ENCODE results near the gene WBP2NL. TPM values are rescaled to one million over a fixed set of nuclear protein-coding genes. Genes with fewer than 3 reads are reported as not detected.
A peak's percentile ranks its signal among the peaks of the same experiment; 100 is the strongest.
"Not testable (repeated sequence)": the region's sequence is repeated elsewhere in the genome, so short reads cannot be mapped to it uniquely, and the experiment has no call there.

WBP2NL gene
- 1 to 10 TPM; 1.6 to 5.0 (median 2.5) TPM for total RNA-seq
- 1 to 10 TPM; 1.2 to 1.5 (median 1.3) TPM for polyA plus RNA-seq
- long read RNA-seq, donor 1, partial matches to known transcripts, result 13 of 23 reads
- long read RNA-seq, donor 1, other reads (novel, unspliced or antisense), result 10 of 23 reads
- long read RNA-seq, donor 2, partial matches to known transcripts, result 30 of 30 reads
- long read RNA-seq, donor 2, other reads (novel, unspliced or antisense), result 0 of 30 reads

- Histone ChIP-seq H3K27ac (peak within 1 kb of the TSS in 7 of 8 donors; percentile 20 to 80 (median 61)), H3K36me3 (peaks cover 0 to 9% (median 0%) of the 10 kb centered on the region in 6 donors), H3K4me1 (peaks cover 4 to 19% (median 10%) of the 10 kb centered on the region in 6 donors), H3K27me3 (replicated peaks in 1 of 7) (peaks cover 0 to 8% (median 0%) of the 10 kb centered on the region in 7 donors), H3K9me3 (peaks cover 0 to 21% (median 0%) of the 10 kb centered on the region in 8 donors), H3K4me3 (peak within 1 kb of the TSS; percentile 30 to 83 (median 53))
- TF ChIP-seq POLR2A (IDR thresholded peaks at IDR 0.05) (peak in 2 of 3 donors; percentile 20 to 43), POLR2AphosphoS5 (IDR thresholded peaks at IDR 0.05) (peak; percentile 92 to 93 (median 93))
- TF ChIP-seq, protein P1, sequence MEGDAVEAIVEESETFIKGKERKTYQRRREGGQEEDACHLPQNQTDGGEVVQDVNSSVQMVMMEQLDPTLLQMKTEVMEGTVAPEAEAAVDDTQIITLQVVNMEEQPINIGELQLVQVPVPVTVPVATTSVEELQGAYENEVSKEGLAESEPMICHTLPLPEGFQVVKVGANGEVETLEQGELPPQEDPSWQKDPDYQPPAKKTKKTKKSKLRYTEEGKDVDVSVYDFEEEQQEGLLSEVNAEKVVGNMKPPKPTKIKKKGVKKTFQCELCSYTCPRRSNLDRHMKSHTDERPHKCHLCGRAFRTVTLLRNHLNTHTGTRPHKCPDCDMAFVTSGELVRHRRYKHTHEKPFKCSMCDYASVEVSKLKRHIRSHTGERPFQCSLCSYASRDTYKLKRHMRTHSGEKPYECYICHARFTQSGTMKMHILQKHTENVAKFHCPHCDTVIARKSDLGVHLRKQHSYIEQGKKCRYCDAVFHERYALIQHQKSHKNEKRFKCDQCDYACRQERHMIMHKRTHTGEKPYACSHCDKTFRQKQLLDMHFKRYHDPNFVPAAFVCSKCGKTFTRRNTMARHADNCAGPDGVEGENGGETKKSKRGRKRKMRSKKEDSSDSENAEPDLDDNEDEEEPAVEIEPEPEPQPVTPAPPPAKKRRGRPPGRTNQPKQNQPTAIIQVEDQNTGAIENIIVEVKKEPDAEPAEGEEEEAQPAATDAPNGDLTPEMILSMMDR (IDR thresholded peaks at IDR 0.05 in 8 of 11, conservative IDR thresholded peaks at IDR 0.05 in 3 of 11), result no peak
- intact Hi-C loops (cut with DNase I; ENCODE audit: low total_unique reads), result no loop called here
- peak; percentile 96 for DNase-seq
- 29 to 40% (median 32%) methylated on average over 54 to 71 of the region's 71 CpGs for WGBS, 5 donors
Measured at GRCh38 chr22:41998361-41999261, at the start of gene WBP2NL. Gene WBP2NL (plus strand): TSS chr22:41998788. CDS start chr22:41998819, 31 bp downstream.

GRCh38 chr22:41948928-41949296 lies 49.7 kb upstream of the WBP2NL start:
- intact Hi-C loops (cut with DNase I; ENCODE audit: low total_unique reads); H3K36me3 ChIP-seq; H3K4me3 ChIP-seq; DNase-seq; H3K9me3 ChIP-seq; H3K27ac ChIP-seq: not testable (repeated sequence)
- H3K27me3 ChIP-seq (replicated peaks in 1 of 7), result peaks cover 0 to 10% (median 0%) of the 10 kb centered on the region in 7 donors
- 81 to 96% (median 87%) methylated on average over 8 of the region's 8 CpGs for WGBS, 5 donors
- peaks cover 13 to 52% (median 22%) of the 10 kb centered on the region in 6 donors for H3K4me1 ChIP-seq

- Histone ChIP-seq H3K4me1 (peaks cover 13 to 52% (median 22%) of the 10 kb centered on the region in 6 donors), H3K36me3 (no peaks in the 10 kb centered on the region), H3K4me3 (no peak overlapping the region), H3K27me3 (replicated peaks in 1 of 7) (peaks cover 0 to 10% (median 0%) of the 10 kb centered on the region in 7 donors), H3K27ac (no peak overlapping the region), H3K9me3 (no peaks in the 10 kb centered on the region)
- peak; percentile 72 for DNase-seq
- intact Hi-C loops (cut with DNase I; ENCODE audit: low total_unique reads), result no loop called here
- 71 to 85% (median 77%) methylated on average over 7 of the region's 7 CpGs for WGBS, 5 donors
- TF ChIP-seq POLR2AphosphoS5 (IDR thresholded peaks at IDR 0.05) (no peak), POLR2A (IDR thresholded peaks at IDR 0.05) (no peak)
- TF ChIP-seq, protein P1 (IDR thresholded peaks at IDR 0.05 in 8 of 11, conservative IDR thresholded peaks at IDR 0.05 in 3 of 11), result no peak
Measured at GRCh38 chr22:41949297-41949965, 49.2 kb upstream of the WBP2NL start.

DNA sequence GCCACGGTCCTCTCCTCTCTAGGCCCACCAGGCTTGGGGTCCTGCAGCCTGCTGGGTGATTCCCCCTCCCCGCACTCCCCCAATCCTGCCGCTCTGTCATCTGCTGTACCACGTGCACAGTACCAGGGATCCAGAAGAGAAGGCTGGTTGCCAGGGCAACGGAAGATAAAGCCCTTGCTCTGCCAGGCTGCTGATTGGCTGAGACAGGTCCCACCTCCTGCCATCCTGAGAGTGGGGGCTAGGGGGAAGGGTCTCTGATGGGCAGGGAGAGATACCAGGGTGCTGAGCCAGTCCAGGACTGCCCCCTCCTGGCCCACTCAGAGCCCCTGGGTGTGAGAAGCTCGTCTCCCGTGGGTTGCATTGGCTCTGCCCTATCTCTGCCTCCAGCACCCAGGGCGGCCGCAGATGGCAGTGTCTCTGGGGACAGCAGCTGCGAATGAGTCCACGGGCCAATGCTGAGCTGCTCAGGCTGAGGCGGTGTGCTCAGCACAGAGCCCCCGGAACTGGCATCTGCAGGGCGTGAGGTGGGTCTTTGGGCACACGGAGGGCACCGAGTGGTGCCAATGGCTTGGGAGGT lies 46.6 kb upstream of the WBP2NL start, which contains the start of gene SMIM45:
TSS of gene SMIM45 (plus strand) at position 253 of the 577 bp plus-strand sequence.
- intact Hi-C loops (cut with DNase I; ENCODE audit: low total_unique reads), result no loop called here
- TF ChIP-seq, protein P1 (IDR thresholded peaks at IDR 0.05 in 8 of 11, conservative IDR thresholded peaks at IDR 0.05 in 3 of 11), result no peak
- TF ChIP-seq POLR2A (IDR thresholded peaks at IDR 0.05), result no peak
- TF ChIP-seq POLR2AphosphoS5 (IDR thresholded peaks at IDR 0.05), result no peak
- 57 to 83% (median 69%) methylated on average over 11 to 16 of the region's 16 CpGs for WGBS, 5 donors

More for the DNA sequence above, 46.6 kb upstream of the WBP2NL start, which contains the start of gene SMIM45:
- Histone ChIP-seq H3K4me1 (peaks cover 4 to 33% (median 8%) of the 10 kb centered on the region in 6 donors), H3K36me3 (no peaks in the 10 kb centered on the region), H3K9me3 (no peaks in the 10 kb centered on the region), H3K27ac (no peak within 1 kb of the TSS), H3K4me3 (no peak within 1 kb of the TSS), H3K27me3 (replicated peaks in 1 of 7) (no peaks in the 10 kb centered on the region)
- peak; percentile 88 for DNase-seq

Data from spleen (tissue), 13 donors.